Epithelial cell of prostate (primary cell): ENCODE results near the gene CYB561D2.

Experiments
- DNase-seq: peaks from one replicate; pipeline ENCODE4 v3.0.0-alpha.2; 2011; ENCODE audit warnings: low read depth, low spot score
- H3K27ac ChIP-seq: fragments of 450-650 bp; 2 replicates; pipeline ENCODE4 v1.5.1; 2017; ENCODE audit warnings: mild to moderate bottlenecking

The CYB561D2 gene

DNA sequence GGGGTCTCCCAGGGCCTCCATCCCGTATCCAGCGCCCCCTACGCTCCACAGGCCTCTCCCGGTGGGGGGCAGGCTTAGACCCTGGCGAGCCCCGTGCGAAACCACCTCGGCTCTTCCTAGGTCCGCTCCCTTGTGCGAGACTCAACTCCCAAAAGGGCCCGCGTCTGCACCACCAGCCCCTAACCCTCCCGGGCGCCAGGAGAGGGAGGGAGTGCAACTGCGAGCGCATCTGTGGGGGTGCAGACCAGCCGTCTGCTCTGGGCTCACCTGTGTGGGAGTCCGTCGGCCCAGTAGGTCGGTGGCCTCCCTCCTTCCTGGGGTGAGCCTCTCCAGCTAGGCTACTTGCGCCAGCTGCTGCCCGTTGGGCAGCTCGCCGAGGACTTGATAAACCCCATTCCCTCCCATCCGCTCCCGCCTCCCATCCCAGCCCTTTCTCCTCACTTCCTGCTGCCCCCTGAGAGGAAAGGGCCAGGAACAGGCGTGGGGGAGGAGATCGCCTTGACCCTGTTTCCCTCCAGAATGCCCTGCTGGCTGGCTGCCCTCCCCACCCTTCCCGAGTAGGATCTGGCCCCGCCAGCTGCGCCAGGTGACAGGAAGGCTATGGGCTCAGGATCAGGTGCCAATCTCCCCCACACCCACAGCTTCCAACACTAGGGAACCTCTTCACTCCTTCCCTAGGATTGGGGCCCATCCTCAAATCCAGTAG lies 28.1 kb upstream of the CYB561D2 start, which contains the start of gene HYAL2:
Gene HYAL2 (minus strand): TSS at position 360 of the 706 bp plus-strand sequence. CDS start 2,256 bp downstream, outside the sequence.
- H3K27ac ChIP-seq: peak within 1 kb of the TSS; percentile 76
- DNase-seq: no peak

DNA sequence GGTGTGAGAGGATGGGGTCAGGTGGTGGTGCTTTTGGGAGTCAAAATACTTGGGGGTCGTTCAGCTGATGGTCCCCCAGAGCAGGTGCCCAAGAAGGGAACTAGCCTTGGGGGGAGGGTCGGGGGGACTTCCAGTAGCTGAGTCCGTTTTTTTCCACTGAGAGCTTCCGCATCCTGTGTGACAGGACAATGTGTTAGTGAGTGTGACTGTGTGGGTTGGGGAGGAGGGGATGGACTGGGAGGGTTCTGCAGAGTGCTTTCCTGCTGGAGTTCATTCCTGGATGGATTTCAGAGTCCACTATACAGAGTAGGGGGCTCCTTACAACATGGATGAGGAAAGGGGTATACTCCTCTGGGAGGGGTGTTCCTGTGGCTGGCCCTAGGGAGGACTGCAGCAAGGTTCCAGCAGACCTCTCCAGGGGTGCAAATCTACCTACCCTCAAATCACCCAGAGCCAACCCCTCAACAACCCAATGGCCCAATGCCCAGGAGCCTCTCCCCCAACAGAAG lies 27.5 kb upstream of the CYB561D2 start:
- no peak overlapping the region for H3K27ac ChIP-seq
- no peak for DNase-seq

DNA sequence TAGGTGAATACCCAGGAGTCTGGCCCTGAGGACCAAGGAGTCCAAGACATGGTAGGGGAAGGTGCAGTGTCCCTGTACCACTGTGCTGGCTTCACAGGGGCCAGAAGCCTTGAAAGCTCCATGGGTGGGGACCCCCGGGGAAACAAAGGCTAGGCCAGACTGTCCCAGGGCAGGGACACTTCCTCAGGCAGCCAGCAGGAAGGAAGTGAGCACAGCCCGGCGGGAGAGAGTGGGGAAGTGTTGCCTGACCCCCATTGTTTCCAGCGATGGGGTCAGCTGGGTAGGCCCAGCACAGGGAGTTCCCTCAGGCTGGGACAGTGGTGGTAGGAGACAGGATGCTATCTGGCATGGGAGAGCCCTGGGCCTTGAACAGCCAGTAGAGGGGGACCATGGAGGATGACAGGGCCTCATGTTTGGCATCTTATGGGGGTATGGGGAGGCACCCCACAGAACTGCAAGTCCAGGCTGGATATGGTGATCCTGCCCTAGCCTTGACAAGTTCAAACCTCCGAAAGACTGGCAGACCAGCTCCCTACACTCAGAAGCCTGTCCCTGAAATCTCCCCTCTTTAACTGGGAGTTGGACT lies 27.0 kb upstream of the CYB561D2 start:
- no peak overlapping the region for H3K27ac ChIP-seq
- DNase-seq: no peak

DNA sequence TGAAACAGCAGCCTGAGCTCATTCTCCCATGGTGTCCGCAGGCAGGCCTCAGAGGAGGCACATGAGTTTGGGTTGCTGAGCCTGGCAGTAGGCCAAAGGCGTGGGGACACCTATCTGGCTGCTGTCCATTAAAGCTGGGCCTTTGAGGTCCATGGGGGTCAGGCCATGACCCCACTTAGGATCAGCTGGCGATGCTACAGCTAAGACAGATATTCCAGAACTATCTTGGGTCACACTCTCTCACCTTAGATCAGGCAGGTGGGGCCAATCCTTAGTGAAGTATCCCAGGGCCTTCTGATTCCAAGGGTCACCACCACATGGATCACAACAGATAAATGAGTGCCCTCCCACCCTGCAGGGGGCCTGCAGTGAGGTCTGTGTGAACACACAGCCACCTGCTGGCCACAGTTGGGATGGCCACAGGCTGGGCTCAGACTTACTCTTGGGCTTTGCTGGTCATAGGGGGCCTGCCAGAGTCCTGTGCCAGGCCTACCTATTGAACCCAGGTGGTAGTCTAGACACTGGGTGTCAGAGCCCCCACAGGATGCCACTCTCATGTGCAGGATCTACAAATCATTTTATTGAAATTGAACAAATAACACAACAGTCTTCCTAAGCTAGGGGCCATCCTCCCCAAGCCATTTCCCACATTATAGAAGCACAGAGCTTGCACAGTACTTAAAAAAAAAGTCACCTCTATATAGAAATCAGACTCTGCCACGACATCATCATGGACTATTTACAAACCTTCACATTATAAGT lies 26.1 kb upstream of the CYB561D2 start:
- DNase-seq: no peak
- H3K27ac ChIP-seq: no peak overlapping the region

DNA sequence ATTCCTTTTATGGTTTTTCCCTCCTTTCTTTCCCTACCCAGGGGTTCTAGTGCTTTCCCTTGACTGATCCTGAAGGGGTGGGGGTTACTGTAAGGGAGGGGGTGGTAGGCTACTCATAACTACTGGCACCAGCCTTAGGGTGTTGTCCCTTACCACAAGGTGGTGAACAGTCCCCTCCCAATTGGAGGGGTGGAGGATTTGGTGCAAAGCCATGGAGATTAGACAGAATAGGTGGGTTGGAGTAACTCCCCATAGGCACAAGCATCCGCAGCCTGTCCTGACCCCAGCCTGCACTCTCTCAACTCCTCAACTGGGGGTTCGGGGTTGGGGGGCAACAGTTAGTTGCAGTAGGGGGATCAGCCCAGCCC lies 25.6 kb upstream of the CYB561D2 start:
- DNase-seq: no peak
- no peak overlapping the region for H3K27ac ChIP-seq

DNA sequence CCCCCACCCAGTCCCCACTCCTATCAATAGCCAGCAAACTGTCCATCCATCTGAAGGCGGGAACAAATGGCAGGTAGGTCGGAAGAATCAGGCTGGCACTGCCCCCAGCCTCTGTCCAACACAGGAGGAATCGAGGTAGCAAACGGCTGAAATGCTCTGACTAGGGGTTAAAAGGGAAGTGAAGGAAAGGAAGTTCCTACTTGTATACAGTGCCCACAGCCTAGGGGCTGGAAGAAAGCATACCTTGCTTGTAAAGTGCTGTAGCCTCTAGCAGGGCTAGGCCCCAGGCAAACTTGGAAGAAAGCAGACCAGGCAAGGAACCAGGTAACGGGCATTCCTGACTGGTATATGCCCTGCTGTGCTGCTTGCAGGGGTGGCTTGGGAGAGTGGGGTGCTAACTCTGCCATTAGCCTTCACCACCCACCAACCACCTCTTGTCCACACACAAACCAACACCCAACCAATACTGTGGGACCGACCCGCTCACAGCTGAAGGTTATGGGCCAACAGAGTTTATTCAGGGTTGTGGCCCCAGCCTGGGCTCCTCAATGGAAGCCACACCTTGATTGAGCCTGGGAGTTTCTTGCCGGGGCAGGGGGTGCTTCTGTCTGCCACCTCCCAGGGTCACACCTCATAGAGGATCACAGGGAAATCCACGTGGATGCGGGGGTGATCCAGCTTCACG lies 25.0 kb upstream of the CYB561D2 start:
- no peak overlapping the region for H3K27ac ChIP-seq
- DNase-seq: no peak

DNA sequence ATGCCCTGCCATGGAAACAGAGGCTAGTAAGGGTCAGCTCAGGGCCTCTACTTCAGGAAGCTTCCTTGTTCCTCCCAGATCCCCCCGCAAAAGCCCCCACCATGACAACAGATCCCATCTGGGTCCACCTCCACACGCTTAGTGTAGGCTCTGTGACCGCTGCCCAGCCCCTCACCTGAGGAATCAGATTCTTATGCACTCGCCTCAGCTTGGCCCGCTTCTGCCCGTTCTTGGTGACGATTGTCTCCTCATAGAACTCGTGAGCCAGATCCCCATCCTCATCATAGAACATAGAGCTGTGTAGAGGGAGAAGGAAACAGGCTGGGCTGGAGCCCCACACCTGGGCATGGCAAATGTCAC lies 24.5 kb upstream of the CYB561D2 start:
- no peak for DNase-seq
- H3K27ac ChIP-seq: no peak overlapping the region

DNA sequence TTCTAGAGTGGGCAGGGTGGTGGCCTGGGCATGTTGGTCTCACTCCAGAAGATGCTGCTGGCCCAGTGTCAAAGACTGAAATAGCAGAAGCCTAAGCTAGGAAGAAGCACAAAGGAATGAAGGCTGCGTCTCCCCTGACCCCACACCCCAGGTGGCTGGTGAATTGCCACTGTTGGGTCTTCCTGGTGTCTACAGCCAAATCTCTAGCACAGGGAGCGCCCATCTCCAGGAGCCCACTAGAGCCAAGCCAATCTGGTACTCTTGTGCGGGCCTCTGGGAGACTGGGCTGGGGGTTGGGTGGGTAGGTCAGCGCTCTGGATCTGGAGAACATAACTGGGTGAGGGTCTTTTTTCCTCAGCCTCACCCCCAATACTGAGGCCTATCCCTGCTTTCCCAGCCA lies 23.5 kb upstream of the CYB561D2 start:
- DNase-seq: no peak
- H3K27ac ChIP-seq: no peak overlapping the region

DNA sequence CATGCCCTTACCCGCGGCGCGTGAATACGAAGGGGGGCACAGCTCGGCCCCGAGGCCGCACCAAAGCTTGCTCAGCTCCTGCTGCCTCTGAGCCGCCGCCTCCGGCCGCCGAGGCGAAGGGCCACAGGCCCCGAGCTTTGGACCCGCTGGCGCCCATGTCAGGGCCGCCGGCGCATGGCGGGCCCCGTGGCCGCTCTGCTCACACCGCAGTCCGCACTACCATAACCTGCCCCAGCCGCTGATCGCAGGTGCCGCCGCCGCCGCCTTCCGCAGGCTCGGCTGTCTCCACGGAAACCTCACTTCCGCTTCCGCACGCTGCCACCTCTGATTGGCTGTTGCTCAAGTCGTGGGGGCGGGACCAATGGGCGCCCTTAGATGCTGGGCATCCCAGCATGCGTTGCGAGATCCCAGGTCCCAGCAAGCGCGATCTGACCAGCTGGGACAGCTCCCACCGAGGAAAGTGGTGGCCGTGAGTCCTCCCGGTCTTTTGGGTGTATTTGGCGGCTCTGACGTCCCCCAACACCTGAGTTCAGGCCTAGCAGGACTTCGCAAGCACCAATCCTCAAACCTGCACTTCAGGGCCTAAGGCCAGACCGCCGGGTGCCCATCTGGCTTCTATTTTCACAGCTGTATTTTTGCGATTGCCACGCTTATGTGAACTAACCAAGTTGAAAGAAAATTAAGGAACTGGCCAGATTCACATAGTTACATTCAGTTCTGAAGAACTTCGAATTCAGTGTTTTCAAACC lies 22.5 kb upstream of the CYB561D2 start, which contains the start of gene TUSC2:
Gene TUSC2 (minus strand): TSS at position 281 of the 749 bp plus-strand sequence. CDS start 124 bp downstream, at position 157.
- H3K27ac ChIP-seq: peak within 1 kb of the TSS; percentile 69
- DNase-seq: peak; percentile 82

DNA sequence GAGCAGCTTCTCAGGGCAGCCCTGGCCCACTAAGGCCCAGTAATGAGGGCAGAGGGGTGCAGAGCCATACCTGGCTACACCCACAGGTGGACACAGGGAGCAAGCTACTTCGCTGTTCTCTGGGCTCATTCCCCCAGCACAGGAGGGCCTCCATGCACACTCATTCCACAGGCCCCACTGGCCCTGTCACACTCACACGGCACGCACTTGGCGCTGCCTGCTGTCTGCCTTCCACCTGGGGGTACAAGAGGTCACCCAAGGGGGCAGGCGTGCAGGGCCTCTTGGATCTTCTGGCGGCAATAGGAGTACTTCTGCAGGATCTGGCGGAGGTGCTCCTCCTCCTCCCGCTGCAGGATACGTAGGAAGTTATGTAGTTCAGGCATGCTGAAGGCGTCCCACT lies 20.3 kb upstream of the CYB561D2 start:
- H3K27ac ChIP-seq: no peak overlapping the region

DNA sequence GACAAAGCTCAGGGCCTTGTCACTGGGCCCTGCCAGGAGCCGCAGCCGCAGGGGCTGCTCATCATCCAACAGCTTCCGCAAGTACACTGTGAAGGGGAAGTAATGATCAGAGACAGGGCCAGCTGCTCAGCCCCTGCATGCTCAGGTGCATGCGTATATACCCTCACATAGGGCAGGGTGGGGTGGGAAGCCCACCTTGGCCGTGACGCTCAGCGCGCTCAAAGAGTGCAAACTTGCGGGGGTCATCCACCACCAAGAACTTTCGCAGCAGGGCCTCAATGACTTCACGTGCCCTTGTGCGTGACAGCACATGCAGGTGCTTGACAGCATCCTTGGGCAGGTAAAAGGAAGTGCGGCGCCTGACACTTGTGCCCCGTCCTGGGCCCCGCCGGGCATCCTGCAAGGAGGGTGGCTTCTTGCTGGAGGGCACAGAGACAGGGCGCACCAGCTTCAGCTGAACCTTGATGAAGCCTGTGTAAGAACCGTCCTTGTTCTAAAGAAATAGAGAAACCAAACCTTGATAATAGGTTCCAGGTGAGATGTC lies 19.2 kb upstream of the CYB561D2 start:
- no peak for DNase-seq
- no peak overlapping the region for H3K27ac ChIP-seq

More for the DNA sequence above, 20.3 kb upstream of the CYB561D2 start:
- DNase-seq: no peak

DNA sequence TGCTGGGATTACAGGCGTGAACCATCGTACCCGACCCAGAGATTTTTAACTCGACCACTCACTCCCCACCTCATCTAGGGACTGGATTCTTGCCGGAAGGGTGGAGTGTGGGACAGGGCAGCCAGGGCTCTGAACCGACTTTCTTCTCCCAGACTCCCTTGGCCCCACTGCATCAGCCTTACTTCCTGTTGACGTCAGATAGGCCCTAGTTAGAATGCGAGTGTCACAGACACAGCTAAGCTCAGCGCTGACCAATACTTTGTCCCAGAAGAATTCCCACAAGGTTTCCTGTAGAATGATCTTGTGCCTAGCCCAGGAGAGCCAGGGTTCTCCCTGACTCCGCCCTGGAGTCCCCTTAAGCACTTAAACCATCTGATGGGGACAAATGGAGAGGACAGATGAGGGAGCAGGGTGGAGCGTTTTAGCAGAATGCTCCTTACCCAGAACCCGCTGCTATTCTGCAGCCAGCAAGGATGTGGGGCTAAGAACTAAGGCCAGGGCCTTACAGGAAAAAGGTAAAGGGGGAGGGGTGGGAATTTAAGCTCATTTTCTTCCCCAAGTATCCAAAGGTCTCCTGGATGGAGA lies 16.8 kb upstream of the CYB561D2 start:
- H3K27ac ChIP-seq: peak overlapping the region; percentile 93
- DNase-seq: no peak

DNA sequence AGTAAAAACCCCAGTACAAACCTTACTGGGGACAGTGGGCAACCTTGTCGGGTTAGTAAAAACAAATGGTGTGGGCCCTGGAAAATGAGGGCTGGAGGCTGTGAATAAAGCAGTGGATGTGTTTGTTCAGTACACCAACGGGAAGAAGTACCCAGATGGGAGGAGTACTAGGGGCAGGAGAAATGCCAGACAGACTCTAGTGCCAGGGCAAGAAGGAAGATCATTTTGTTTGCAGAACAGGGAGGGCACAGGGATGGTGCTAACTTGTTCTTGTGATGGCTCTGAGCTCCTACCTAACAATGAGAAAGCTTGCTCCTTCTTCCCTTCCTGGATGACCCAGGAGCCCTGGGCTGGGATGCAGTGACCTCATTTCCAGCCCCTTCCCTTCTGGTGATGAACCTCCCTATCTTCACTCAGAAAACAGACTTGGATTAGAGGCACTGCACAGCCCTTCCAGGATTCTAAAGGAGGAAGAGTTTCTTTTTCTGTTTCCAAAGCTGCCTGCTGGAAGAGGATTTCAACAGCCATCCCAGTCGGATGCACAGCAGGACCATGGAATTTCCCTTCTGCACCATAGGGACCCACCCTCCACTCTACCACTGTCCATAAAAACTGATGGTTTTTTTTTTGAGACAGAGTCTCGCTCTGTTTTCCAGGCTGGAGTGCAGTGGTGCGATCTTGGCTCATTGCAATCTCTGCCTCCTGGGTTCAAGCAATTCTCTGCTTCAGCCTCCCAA lies 16.2 kb upstream of the CYB561D2 start:
- H3K27ac ChIP-seq: peak overlapping the region; percentile 93
- DNase-seq: no peak

DNA sequence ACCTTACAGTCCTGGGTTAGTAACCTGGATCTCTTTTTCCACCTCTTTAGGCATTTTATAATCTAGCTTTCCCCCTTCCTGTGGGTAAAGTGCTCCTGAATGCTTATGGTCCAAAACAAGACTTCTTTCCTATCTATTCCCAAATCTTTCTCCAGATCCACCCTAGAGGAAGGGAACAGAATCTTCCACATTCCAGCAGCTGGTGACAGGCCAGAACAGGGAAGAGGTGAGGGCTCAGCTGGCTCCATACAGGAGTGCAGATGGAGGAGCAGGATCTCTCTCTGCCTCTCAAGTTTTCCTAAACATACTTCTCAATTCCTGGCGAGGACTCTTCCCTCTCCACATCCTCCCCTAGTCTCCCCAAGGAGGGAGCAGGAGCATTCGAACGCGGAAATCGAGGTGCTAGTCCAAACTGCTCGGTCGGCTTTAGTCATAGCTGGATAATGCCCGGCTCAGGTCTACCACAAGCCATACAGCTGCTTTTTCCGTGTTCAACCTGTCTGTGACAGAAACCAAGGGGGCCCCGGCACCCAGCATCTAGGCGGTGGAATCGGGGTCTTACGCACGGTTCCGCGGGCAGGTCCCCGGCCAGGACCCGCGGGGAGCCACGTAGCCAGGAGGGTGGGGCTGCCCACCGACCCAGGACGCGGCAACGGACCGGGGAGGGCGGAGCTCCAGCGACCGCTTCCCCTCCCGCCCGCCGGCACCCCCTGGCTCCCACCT lies 14.0 kb upstream of the CYB561D2 start:
- DNase-seq: no peak

DNA sequence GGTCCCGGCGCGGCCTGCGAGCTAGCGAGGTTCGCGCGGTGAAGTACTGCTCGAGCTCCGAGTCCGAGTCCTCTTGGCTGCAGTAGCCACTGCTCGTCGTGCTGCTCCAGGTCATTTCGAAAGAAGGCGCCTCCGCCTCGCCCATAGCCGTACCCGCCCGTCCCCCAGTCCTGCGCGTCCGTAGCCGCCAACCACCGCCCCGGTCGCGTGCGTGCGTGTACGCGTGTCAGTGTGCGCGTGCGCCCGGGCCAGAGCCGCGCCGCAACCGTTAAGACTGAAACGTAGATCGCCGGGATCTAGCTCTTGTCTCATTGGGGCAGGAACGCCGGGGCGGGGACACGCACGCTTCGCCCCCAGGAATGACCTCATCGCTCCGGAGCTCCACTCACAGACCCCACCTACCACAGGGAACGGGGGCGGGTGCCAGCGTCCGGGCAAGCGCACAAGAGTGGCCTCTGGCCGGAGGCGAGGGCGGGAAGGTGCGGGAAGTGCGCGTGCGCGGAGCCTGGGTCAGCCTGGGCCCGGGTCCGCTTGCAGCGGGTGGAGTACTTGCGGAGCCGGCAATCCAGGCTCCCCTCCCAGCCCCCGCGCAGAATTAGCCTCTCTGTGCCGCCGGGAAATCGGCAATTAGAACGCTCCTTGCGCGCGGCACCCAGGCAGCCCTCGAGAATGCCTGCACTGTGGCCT lies 13.3 kb upstream of the CYB561D2 start:
- peak; percentile 95 for DNase-seq
- peak overlapping the region; percentile 93 for H3K27ac ChIP-seq

More for the DNA sequence above, 14.0 kb upstream of the CYB561D2 start:
- peak overlapping the region; percentile 93 for H3K27ac ChIP-seq

DNA sequence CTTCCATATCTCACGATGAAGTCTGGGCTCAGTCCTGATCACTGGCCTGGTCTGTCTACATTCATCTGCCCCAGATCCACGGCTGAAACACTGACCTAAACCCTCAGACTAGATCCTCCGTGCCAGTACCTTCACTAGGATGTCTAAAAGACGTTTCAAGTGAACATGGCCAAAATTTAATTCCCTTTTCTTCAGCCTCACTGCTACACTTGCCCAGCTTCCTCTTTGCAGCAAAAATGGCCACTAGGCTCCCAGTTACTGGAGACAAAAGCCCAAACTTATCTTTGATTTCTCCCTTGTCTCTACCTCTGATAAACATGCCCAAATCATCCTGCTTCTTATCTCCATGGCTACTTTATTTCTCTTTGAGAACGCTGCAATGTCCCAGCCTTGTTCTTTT lies 11.7 kb upstream of the CYB561D2 start:
- H3K27ac ChIP-seq: no peak overlapping the region
- no peak for DNase-seq

DNA sequence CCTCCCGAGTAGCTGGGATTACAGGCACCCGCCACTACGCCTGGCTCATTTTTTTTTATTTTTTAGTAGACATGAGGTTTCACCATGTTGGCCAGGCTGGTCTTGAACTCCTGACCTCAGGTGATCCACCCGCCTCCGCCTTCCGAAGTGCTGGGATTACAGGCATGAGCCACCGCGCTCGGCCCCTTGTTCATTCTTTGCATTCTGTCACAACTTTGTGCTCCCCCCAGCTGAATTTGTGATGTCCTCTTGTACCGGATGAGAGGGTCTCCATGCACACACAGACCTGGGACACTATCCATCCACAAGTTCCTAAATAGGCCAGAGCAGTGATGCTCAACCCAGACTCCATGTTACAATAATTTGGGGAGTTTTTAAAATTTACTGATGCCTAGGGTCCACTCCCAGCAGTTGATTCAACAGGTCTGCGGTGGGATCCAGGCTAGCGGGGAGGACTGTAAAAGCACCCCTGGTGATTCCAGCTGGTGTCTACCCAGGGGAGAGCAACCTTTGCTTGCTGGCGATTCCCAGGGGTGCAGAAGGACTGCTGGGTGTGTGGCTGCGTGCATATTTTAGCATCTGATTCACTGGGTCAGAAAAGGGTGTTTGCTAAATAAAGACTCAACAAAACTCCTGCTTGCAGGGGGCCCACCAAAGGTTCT lies 11.0 kb upstream of the CYB561D2 start:
- DNase-seq: no peak
- no peak overlapping the region for H3K27ac ChIP-seq
